Stimulated activated CD4-positive, alpha-beta T cell treated with anti-CD3 and anti-CD28 coated beads, Interleukin-4, amount 100 ng/mL, for 24 hours (primary cell): ENCODE data around the gene SULF2.
"Not testable (repeated sequence)": the region's sequence is repeated elsewhere in the genome, so short reads cannot be mapped to it uniquely, and the experiment has no call there.

Source experiments
- DNase-seq: peaks from one replicate; pipeline ENCODE4 v3.0.0-alpha.2; 2020

Gene SULF2

GRCh38 chr20:47785311-47785853 lies at the start of gene SULF2:
SULF2 (minus strand) TSS chr20:47785481; CDS start chr20:47757363, 28,118 bp downstream.
- no peak for DNase-seq

DNA sequence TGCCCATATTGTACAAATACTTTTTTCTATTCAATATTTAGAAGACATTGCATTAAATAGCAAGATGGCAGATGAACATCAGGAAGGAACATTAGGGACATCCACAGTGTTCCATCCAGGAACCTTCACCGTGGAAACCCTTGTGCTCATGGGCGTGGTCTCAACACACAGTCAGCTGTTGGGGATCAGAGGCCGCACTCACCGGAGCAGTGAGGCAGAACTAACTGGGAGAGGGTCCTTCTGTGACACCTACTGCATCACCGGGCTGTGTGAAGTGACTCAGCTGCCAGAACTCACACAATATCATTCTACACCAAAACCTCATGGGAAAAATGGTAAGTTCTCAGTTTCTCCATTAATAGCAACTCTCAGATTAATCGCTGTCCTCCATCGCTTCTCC lies 46.4 kb upstream of the SULF2 start:
- DNase-seq, result not testable (repeated sequence)

DNA sequence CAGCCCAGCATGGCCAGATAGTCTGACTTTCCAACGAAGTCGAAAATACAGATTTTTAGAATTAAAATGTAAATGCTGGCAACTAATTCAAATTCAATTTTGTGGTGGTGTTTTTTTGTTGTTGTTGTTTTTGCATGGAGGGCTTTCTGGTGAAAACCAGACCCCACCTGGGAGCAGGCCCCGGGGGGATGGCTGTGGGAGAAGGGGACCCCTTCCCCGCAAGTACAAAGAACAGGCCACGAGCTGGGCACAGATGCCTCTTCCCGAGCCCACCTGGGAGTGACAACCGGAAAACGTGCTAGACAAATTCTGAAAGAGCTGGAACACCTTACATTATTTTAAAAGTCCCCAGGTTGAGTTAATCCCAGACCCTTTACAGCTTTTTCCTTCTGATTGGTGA lies 41.4 kb upstream of the SULF2 start:
- not testable (repeated sequence) for DNase-seq

- not testable (repeated sequence) for DNase-seq
Measured at GRCh38 chr20:47826006-47826405, 40.7 kb upstream of the SULF2 start.

DNA sequence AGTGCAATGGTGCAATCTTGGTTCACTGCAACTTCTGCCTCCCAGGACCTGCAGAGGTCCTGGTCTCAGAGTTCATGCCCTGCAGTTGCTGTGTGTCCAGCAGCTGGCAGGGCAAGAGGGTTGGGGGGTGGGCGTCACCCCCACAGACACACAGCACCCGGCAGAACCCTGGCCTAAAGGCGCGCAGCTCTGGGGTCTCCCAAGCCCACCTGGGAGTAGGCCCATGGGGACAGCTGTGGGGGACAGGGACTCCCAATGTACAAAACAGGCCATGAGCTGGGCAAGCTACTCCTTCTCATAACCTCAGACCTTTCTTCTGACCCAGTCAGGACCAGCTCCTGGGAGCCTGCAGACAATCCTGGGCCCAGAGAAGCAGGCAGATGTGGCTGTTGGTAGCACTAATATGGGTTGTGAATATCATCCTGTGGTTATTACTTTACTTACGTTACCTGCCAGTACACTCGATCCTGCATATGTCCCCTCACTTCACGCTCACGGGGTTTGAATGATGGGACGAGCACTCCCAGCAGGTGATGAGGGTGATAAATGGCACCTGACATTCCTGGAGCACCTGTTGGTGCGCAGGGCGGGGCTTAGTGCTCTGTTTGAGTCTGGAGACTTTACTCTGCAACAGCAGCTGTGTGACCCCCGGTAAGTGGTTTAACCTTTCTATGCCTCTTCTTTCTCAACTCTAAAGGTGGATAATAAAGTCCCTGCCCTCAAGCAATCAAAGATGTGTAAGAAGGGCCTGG lies 39.9 kb upstream of the SULF2 start:
- DNase-seq, result no peak

DNA sequence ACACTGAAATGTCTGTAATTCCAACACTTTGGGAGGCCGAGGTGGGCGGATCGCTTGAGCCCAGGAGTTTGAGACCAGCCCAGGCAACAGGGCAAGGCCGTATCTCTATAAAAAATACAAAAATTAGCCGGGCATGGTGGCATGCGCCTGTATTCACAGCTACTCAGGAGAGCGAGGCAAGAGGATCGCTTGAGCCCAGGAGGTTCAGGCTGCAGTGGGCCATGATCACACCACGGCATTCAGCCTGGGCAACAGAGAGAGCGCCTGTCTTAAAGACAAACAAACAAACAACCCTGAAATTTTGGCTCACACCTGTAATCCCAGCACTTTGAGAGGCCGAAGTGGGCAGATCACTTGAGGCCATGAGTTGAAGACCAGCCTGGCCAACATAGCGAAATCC lies 38.7 kb upstream of the SULF2 start:
- not testable (repeated sequence) for DNase-seq

DNA sequence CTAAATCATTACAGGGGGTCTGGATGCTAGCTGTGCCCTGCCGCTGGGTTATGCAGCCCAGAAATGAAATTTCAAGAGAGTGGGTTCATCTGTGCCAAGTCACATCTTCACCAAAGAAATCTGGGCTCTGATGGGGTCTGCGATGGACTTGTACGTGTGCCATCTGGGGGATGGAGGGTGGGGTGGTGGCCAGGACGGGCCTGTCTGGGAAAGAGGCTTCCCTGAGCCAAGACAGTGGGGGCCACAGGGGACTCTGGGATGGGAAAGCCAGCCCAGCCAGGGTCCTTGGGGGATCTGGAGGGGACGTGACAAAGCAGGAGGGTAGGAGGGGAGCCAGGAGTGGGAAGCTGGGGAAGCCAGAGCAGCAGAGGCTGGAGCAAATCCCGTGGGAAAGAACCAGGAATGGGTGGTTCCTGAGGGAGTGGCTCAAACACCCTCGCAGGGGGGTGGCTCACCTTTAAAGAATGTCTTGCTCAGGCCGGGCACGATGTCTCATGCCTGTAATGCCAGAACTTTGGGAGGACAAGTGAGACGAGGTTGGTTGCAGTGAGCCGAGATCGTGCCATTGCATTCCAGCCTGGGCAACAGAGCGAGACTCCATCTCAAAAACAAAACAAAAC lies 36.3 kb upstream of the SULF2 start:
- no peak for DNase-seq

DNA sequence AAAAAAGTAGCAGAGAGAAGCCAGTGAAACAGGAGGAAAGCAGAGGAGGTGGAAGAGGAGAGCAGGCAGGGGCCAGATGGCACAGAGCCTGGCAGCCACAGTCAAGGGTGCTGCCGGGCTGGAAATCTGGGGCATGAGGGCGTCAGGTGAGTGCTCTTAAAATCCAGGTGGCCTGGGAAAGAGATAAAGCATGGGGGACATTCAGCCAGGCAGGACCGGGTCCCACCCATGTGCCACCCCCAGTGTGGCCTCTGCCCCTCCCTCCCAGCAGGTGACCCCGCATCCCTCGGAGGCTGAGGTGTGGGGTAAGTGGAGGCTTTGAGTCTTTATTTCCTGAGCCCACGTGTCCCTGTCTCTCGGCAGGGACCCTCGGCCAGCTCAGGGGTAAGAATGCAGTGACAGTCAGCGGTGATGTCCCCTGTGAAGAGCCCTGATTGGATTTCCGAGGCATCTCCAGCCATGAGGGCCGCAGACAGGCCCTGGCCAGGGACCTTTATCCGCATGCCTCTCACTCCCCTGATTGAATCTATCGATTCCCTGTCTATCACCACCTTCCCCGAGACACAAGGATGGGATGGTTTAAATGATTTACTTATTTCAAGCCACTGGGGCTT lies 33.8 kb upstream of the SULF2 start:
- DNase-seq, result no peak

DNA sequence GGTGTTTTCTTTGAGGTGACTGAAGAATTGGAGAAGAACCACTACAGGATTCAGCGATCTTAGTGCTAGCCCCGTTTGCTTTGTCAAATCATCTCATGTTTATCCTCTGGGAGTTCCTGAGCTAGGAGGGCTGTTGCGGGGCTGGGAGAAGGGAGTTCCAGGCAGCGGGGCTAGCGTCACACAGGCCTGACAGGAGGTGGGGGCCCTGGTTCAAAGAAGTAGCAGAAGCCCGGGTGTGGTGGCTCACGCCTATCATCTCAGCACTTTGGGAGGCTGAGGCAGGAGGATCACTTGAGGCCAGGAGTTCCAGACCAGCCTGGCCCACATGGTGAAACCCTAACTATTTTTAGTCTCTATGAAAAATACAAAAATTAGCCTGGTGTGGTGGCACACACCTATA lies 33.2 kb upstream of the SULF2 start:
- DNase-seq, result no peak

DNA sequence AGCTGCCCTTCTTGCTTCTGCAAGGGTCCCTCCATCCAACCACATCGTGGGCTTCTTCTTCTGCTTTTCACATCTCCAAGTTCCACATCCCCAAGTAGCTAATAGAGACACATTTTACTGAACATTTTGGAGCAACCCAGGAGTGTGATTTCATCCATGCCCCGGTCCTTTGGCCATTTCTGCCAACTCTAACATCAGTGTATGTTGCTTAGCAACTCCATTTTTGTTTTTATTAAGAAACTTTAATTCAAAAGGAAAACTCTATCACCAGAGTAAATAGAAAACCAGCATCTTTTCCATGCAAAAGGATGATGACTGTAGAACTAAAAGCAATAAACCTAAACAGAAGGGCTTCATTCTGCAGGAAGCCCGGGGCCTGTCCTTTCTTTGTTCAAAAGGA lies 32.7 kb upstream of the SULF2 start:
- DNase-seq, result no peak

DNA sequence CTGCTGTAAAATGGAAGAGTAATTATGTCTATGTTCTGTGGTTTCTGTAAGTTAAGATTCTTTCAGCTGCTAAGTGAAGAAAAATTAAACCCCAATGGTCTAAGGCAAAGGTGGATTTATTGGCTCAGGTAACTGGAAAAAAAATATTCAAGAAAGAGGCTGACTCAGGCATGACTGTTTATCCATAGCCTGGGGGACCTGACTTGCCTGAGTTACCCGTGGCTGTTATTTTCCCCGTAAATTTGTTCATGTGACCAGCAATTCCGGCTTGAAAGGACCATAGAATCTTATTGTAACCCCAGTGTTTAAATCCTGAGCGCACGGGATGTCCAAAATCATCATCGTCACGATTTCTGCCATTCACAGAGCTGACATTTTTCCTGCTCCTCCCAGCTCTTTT lies 32.3 kb upstream of the SULF2 start:
- DNase-seq, result no peak

DNA sequence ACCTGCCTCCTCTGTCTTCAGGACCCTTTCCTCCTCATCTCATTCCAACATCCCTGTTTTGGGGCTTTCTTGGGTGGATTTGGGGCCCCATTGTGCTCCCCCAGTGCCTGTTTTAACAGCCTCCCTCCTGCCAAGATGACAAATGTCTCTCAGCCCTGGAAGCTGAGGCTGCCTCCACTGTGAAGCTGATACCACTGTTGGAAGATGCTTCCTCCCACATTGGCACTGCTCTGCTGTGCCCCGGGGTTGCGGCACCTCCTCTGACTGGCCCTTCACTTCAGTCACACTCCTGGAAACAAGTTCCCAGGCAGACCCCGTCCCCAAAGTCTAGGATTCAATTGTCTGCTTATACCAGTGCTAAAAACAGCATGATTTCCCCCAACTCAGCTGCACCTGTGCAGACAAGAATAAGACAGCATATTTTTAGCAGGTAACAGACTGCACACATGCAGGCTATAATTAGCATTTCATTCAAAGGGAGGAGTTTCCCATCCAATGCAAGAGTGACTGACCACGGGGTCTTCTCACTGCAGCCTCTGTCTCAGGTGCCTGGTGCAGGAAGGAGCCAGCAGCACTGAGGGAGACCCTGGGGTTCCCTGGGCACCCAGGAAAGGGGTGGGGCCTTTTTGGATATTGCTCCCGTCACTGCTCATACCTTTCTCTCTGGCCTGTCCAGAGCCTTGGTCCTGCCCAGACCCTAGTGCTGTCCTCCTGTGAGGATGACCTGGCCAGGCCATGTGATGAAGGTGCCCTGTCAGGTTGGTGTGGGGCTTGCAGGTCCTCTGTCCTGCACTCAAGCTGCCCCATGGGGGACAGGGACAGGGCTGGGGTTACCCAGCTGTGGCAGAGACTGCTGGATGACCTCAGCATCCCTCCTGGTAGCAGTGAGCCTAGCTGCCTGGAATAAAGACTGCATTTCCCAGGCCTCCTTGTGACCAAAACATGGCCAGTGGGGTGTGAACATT lies 31.5 kb upstream of the SULF2 start:
- no peak for DNase-seq

- no peak for DNase-seq
Measured at GRCh38 chr20:47815866-47816265, 30.6 kb upstream of the SULF2 start.

GRCh38 chr20:47815416-47815806 lies 30.1 kb upstream of the SULF2 start:
- no peak for DNase-seq

- no peak for DNase-seq
Measured at GRCh38 chr20:47814632-47815415, 29.5 kb upstream of the SULF2 start.

DNA sequence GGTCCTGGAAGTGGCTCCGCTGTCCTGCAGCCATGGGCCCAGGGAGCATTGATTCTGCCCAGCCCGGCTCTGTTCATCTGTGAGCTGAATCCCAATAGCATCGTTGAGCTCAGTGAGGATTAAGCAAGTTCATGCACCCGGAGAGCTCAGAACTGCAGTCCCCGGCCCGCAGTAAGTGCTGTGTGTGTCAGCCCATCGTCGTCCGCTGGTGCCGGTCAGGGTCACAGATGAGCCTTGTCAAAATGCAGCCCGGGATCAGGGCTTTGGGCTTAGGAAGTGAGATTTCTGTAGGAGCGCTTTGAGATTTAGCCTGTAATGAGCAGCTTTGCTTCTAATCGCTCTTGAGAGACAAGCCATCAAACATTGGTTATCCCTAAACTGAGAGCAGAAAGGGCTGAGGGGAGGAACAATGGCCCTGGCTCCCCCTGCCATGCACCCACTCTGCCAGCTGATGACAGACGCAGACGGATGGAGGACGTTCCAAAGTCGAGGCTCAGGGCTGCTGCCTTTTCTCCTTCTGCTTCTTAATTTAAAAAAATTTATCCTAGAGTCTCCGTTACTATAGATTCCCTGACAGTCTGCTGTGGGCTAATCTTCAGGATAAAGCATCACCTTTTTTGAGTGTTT lies 25.6 kb upstream of the SULF2 start:
- no peak for DNase-seq

DNA sequence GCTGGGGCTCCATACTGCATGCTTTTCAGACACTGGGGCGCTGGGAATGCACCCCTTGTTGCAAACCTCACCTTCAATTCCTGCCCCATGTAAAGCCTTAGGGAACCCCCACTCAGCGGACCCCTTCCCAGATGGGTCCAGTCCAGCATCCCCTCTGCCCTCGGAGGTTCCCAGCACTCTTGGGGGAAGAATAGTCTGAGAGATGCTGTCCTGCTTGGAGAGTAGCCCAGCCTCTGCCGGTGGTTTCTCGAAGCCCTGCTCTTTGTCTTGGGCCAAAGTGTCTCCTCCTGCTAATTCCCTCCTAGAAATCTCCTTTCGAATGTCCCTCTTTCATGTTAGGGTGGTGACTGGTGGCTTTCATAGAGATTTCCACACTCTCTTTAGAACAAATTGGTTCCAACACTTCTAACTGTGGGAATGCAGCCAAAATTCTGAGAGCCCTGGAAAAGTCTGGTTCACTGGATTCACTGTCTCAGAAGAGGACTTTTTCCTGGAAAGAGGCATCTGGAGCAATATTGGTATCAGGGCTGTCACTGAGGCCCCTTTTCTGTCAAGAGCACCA lies 24.9 kb upstream of the SULF2 start:
- DNase-seq, result no peak

DNA sequence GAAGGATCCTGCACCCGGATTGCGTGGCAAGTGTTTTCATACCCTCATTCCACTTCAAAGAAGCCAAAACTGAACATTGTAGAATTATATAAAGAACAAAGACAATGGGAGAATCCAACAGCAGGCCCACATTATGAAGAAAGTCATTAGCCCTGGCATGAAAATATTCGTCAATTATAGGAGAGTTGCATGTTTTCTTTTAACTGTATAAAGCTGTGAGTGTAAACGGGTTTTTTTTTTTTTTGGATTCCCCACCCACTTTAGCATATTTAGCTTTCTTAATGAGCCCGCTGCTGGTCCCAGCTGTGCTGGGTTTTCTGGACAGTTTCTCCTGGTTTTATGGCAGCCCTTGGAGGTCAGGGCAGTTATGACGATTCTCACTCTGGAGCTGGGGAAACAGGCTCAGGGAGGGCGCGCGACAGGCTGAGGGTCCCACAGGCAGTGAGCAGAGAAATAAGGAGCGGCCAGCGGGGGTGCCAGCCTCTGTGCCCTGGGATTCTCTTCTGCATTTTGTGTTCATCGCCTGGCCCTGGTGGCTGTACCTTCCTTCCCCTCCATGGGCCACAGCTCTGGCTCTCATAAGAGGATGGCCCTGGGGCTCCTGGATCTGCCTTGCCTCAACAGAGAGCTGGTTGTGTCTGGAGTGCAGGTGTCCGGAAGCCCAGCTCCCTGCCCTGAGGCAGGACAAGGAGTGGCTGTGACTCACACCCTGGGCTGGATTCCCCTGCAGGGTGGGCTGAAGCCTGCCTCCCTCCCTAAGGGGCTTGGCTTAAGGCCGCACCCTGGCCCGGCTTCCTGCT lies 24.1 kb upstream of the SULF2 start:
- DNase-seq, result no peak

GRCh38 chr20:47805951-47806350 lies 20.7 kb upstream of the SULF2 start:
- no peak for DNase-seq

GRCh38 chr20:47804972-47805371 lies 19.7 kb upstream of the SULF2 start:
- DNase-seq, result not testable (repeated sequence)
